ENCODE data around the gene HIPK2.

The HIPK2 gene

GRCh38 chr7:139777948-139778841 lies at the start of gene HIPK2:
Gene HIPK2, minus strand, starts transcription at chr7:139777998. Its CDS starts 375 bp downstream, at chr7:139777623.
- no peak for DNase-seq

GRCh38 chr7:139827042-139827441 lies 49.2 kb upstream of the HIPK2 start:
- DNase-seq: peak; percentile 1

- no peak for DNase-seq
Measured at GRCh38 chr7:139825666-139826290, 48.0 kb upstream of the HIPK2 start.

- no peak for DNase-seq
Measured at GRCh38 chr7:139823959-139824521, 46.2 kb upstream of the HIPK2 start.

- DNase-seq: no peak
Measured at GRCh38 chr7:139822855-139823254, 45.1 kb upstream of the HIPK2 start.

GRCh38 chr7:139821349-139822105 lies 43.7 kb upstream of the HIPK2 start:
- no peak for DNase-seq

GRCh38 chr7:139820089-139820488 lies 42.3 kb upstream of the HIPK2 start:
- no peak for DNase-seq

GRCh38 chr7:139817249-139817648 lies 39.5 kb upstream of the HIPK2 start:
- no peak for DNase-seq

GRCh38 chr7:139813689-139814088 lies 35.9 kb upstream of the HIPK2 start:
- DNase-seq: no peak

GRCh38 chr7:139813151-139813550 lies 35.4 kb upstream of the HIPK2 start:
- DNase-seq: no peak

- DNase-seq: no peak
Measured at GRCh38 chr7:139811066-139811465, 33.3 kb upstream of the HIPK2 start.

- DNase-seq: no peak
Measured at GRCh38 chr7:139808846-139809442, 31.1 kb upstream of the HIPK2 start.

- DNase-seq: peak; percentile 15
Measured at GRCh38 chr7:139808427-139808826, 30.6 kb upstream of the HIPK2 start.

- no peak for DNase-seq
Measured at GRCh38 chr7:139807009-139807408, 29.2 kb upstream of the HIPK2 start.

GRCh38 chr7:139804571-139804970 lies 26.8 kb upstream of the HIPK2 start:
- no peak for DNase-seq

- no peak for DNase-seq
Measured at GRCh38 chr7:139799586-139799985, 21.8 kb upstream of the HIPK2 start.

GRCh38 chr7:139798892-139799291 lies 21.1 kb upstream of the HIPK2 start:
- DNase-seq: no peak

- DNase-seq: no peak
Measured at GRCh38 chr7:139798221-139798620, 20.4 kb upstream of the HIPK2 start.

- no peak for DNase-seq
Measured at GRCh38 chr7:139797607-139798006, 19.8 kb upstream of the HIPK2 start.

GRCh38 chr7:139791316-139791715 lies 13.5 kb upstream of the HIPK2 start:
- DNase-seq: no peak

GRCh38 chr7:139784648-139785047 lies 6.8 kb upstream of the HIPK2 start:
- DNase-seq: no peak

- DNase-seq: no peak
Measured at GRCh38 chr7:139783647-139784385, 6.0 kb upstream of the HIPK2 start.

Measured in SHP77 treated with DMSO at 0.1 percent for 48 hours (cell line).